GM12874 (cell line): ENCODE data around the gene ABLIM2.

ENCODE experiments used
- TF ChIP-seq, protein P1 (sequence below): IDR thresholded peaks from 2 replicates; pipeline ENCODE4 v1.5.1; 2011; ENCODE audit warnings: low read depth, mild to moderate bottlenecking, control low read depth, low read length, moderate library complexity; ENCODE audit not compliant: insufficient read depth

The ABLIM2 gene

DNA sequence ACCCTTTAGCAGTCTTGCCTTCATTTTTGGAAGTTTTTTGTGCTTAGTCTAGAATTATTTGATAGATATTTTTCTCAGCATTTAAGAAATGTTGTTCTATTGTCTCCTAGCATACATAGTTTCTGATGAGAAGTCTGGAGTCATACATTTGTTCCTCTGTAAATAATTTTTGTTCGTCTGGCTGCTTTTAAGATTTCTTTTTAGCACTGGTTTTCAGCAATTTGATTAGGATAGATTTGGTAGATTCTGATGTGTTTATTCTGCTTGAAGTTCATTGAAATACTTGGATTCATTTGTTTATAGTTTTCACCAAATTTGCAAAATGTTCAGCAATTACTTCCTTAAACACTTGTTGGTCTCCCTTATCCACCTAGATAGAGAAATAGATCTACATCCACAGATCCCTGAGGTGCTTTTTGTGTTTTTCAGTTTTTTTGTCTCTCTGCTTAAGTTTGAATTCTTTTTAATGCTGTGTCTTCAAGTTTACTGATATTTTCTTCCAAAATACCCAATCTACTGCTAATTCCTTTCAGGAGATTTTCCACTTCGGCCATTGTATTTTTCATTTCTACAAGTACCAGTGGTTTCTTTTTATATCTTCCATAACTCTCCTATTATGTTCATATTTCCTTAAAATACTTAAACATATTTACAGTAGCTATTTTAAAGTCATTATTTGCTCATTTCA lies 64.9 kb downstream of the ABLIM2 start:
- TF ChIP-seq, protein P1, sequence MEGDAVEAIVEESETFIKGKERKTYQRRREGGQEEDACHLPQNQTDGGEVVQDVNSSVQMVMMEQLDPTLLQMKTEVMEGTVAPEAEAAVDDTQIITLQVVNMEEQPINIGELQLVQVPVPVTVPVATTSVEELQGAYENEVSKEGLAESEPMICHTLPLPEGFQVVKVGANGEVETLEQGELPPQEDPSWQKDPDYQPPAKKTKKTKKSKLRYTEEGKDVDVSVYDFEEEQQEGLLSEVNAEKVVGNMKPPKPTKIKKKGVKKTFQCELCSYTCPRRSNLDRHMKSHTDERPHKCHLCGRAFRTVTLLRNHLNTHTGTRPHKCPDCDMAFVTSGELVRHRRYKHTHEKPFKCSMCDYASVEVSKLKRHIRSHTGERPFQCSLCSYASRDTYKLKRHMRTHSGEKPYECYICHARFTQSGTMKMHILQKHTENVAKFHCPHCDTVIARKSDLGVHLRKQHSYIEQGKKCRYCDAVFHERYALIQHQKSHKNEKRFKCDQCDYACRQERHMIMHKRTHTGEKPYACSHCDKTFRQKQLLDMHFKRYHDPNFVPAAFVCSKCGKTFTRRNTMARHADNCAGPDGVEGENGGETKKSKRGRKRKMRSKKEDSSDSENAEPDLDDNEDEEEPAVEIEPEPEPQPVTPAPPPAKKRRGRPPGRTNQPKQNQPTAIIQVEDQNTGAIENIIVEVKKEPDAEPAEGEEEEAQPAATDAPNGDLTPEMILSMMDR: no peak

DNA sequence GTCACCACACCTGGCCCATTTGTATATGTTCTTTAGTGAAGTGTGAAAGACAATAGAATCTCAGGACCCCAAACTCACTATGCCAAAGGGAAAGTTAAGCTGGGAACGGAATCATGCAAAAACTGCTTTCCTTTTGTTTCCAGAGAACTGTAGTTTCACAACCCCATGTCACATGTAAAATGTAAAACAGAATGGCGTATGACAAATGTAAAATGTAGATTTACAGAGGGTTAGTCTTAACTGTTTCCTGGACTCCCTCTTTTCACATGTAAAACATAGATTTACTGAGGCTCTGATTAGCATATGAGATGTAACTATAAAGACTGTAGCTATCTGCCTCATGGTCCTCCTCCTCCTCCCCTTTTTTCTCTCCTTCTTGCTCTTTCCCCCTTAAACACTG lies 66.3 kb downstream of the ABLIM2 start:
- TF ChIP-seq, protein P1: no peak

DNA sequence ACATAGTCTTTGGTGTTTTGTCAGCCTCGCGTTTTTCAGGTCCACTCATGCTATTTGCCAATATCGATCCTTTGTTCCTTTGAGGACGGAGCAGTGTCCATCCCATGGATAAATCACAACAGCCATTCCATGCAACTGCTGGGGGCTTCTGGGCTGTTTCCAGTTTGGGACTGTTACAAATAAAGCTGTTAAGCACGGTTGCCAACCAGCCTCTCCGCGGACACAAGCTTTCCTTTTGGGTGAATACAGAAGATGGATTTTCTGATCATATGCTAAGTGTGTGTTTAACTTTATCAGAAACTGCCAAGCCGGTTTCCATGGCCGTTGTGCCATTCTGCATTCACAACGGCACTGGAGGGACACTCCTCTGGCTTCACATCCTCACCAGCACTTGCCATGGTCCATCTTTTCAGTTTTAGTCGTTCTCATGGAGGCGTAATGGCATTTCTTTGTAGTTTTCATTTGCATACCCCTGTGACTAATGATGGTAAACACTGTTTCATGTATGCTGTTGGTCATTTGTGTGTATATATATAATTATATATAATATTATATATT lies 67.8 kb downstream of the ABLIM2 start:
- TF ChIP-seq, protein P1: no peak

DNA sequence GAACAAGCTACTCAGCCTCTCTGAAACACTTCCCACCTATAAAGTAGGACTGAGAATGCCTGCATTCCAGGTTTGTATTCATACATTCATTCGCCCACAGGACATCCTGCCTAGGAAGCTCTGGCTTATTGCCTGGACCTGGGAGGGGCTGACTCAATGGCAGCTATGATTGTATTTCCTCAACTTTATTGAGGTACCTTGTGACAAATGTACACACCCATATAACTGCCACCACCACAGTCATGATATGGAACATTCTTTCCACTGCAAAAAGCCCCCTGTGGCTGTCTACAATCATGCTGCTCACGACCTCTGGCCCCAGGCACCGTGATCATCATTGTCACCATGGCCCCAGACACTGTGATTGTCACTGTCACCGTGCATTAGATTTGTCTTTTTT lies 68.3 kb downstream of the ABLIM2 start:
- TF ChIP-seq, protein P1: no peak

DNA sequence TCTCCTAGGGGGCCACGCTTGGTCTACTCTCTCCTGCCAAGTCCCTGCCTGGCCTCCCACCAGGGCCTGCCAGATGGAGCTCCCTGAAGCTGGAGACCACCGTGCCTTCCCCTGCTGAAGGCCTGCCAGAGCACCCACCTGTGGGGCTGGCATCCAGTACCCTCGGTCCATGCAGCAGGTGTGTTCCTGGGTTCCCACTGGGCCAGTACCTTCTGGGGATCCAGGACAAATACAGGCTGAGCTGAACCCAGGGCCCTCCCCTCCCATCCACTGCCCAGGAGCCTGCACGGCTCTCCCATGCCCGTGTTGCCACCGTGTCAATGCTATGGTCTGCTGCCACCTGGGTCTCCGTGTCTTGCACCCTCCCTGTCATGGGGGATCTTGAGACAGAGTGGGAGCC lies 68.8 kb downstream of the ABLIM2 start:
- TF ChIP-seq, protein P1: no peak

DNA sequence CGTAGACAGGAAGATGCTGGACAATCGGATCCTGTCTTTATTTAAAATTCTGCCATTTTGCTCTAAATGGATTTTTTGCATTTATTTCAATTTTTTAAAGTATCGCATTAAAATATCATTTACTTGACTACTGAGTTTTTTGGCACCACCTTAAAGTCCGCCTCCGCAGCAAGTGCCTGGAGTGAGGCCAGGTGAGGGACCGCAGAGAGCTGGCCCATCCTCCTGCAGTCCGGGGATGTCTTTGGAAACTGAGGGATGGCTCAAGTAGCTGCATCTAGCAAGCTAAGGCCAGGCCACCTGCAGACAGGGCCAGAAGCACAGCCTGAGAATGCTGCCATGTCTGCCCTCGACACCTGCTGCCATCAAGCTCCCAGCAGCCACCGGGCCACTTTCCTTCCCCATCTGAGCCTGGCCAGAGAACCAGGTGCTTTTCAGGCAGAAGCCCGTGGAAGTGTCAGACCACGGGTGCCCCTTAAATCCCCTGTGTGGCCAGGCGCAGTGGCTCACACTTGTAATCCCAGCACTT lies 69.6 kb downstream of the ABLIM2 start:
- TF ChIP-seq, protein P1: no peak

DNA sequence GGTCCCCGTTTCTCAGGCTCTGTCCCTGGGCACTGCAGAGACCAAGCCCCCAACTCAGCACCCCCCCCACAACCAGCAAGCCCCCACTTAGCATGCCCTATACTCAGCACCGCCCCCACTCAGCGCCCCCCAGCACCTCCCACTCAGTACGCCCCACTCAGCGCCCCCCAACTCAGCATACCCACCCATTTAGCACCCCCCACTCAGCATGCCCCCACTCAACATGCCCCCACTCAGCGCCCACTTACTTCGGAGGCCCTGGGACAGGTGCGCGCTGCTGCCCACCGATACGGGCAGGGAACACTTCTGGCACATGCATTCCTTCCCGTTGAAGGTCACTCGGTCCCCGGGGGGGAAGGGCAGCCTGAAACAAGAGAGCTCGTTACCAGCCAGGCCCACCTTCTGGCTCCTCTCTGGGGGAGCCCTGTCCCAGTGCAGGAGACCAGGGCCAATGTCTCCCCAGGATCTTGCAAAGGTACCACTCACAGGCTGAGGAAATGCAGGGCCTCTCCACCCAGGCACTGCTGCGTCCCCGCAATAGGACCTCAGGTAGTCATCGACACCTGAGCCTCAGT lies 70.6 kb downstream of the ABLIM2 start:
- TF ChIP-seq, protein P1: no peak
